ENCODE measurements around the gene FOXP1. TPM values are rescaled to one million over a fixed set of nuclear protein-coding genes. Genes with fewer than 3 reads are reported as not detected.

The FOXP1 gene
- total RNA-seq, 1 experiment from 2014 or later = 58.4 TPM

- DNase-seq (ENCODE audit: low spot score) = no peak
- ChIA-PET POLR2A (ENCODE audit: low non-redundant PET) (no interaction called here), CTCF (no interaction called here)
- intact Hi-C loops (cut with micrococcal nuclease; ENCODE audit: unreplicated experiment) = no loop called here
- no peak overlapping the region for H3K27ac ChIP-seq (ENCODE audit: low read depth, low read length, poor library complexity, severe bottlenecking)
- peaks cover 6% of the 10 kb centered on the region for H3K4me1 ChIP-seq (ENCODE audit: insufficient read depth, low read length, poor library complexity, severe bottlenecking)
- no peaks in the 10 kb centered on the region for H3K9me3 ChIP-seq (ENCODE audit: low read depth, low read length, poor library complexity, severe bottlenecking)
- no TSS peak for BruUV-seq (replicated peaks)
- H3K27me3 ChIP-seq (replicated peaks; ENCODE audit: insufficient read depth, low read depth, low read length, poor library complexity) = no peaks in the 10 kb centered on the region
- no peaks in the 10 kb centered on the region for H3K36me3 ChIP-seq (ENCODE audit: insufficient read depth, low read length, poor library complexity, severe bottlenecking)
- H3K4me3 ChIP-seq (ENCODE audit: low read depth, low read length, poor library complexity, severe bottlenecking) = no peak overlapping the region
- TF ChIP-seq CTCF (conservative IDR thresholded peaks at IDR 0.05; ENCODE audit: low read depth, low read length) (no peak), EZH2 (IDR thresholded peaks at IDR 0.05; ENCODE audit: borderline replicate concordance, low read depth, low read length, poor library complexity, severe bottlenecking) (no peak)
Observed at GRCh38 chr3:71146673-71147072, 436.9 kb downstream of the FOXP1 start.

- ChIA-PET CTCF (no interaction called here), POLR2A (ENCODE audit: low non-redundant PET) (no interaction called here)
- Histone ChIP-seq H3K4me1 (ENCODE audit: insufficient read depth, low read length, poor library complexity, severe bottlenecking) (peaks cover 6% of the 10 kb centered on the region), H3K9me3 (ENCODE audit: low read depth, low read length, poor library complexity, severe bottlenecking) (no peaks in the 10 kb centered on the region), H3K36me3 (ENCODE audit: insufficient read depth, low read length, poor library complexity, severe bottlenecking) (no peaks in the 10 kb centered on the region), H3K4me3 (ENCODE audit: low read depth, low read length, poor library complexity, severe bottlenecking) (no peak overlapping the region), H3K27me3 (replicated peaks; ENCODE audit: insufficient read depth, low read depth, low read length, poor library complexity) (no peaks in the 10 kb centered on the region), H3K27ac (ENCODE audit: low read depth, low read length, poor library complexity, severe bottlenecking) (no peak overlapping the region)
- no TSS peak for BruUV-seq (replicated peaks)
- DNase-seq (ENCODE audit: low spot score) = no peak
- no peak for TF ChIP-seq CTCF (conservative IDR thresholded peaks at IDR 0.05; ENCODE audit: low read depth, low read length)
- TF ChIP-seq EZH2 (IDR thresholded peaks at IDR 0.05; ENCODE audit: borderline replicate concordance, low read depth, low read length, poor library complexity, severe bottlenecking) = no peak
- intact Hi-C loops (cut with micrococcal nuclease; ENCODE audit: unreplicated experiment) = no loop called here
Observed at GRCh38 chr3:71145954-71146353, 437.6 kb downstream of the FOXP1 start.

- DNase-seq (ENCODE audit: low spot score) = no peak
- ChIA-PET POLR2A (ENCODE audit: low non-redundant PET) (no interaction called here), CTCF (no interaction called here)
- Histone ChIP-seq H3K27me3 (replicated peaks; ENCODE audit: insufficient read depth, low read depth, low read length, poor library complexity) (no peaks in the 10 kb centered on the region), H3K4me1 (ENCODE audit: insufficient read depth, low read length, poor library complexity, severe bottlenecking) (peaks cover under 1% of the 10 kb centered on the region), H3K27ac (ENCODE audit: low read depth, low read length, poor library complexity, severe bottlenecking) (no peak overlapping the region), H3K36me3 (ENCODE audit: insufficient read depth, low read length, poor library complexity, severe bottlenecking) (no peaks in the 10 kb centered on the region), H3K9me3 (ENCODE audit: low read depth, low read length, poor library complexity, severe bottlenecking) (no peaks in the 10 kb centered on the region), H3K4me3 (ENCODE audit: low read depth, low read length, poor library complexity, severe bottlenecking) (no peak overlapping the region)
- TF ChIP-seq CTCF (conservative IDR thresholded peaks at IDR 0.05; ENCODE audit: low read depth, low read length) (no peak), EZH2 (IDR thresholded peaks at IDR 0.05; ENCODE audit: borderline replicate concordance, low read depth, low read length, poor library complexity, severe bottlenecking) (no peak)
- intact Hi-C loops (cut with micrococcal nuclease; ENCODE audit: unreplicated experiment) = no loop called here
- BruUV-seq (replicated peaks) = no TSS peak
Observed at GRCh38 chr3:71144525-71145253, 438.8 kb downstream of the FOXP1 start.
